Measurements from ENCODE around the gene PLAC8L1. TPM values are rescaled to one million over a fixed set of nuclear protein-coding genes. Genes with fewer than 3 reads are reported as not detected.

Gene PLAC8L1
- total RNA-seq, 1 experiment from 2014 or later = 0.52 TPM

- no peaks in the 10 kb centered on the region for H3K79me1 ChIP-seq (ENCODE audit: insufficient read depth, low read depth, low read length, poor library complexity, severe bottlenecking)
- H4K91ac ChIP-seq (ENCODE audit: insufficient read length, low read depth, low read length) = no peak overlapping the region
- no peaks in the 10 kb centered on the region for H3K79me2 ChIP-seq (ENCODE audit: insufficient read depth, low read length)
- no peaks in the 10 kb centered on the region for H3K27me3 Mint-ChIP-seq (ENCODE audit: low read depth)
- no peaks in the 10 kb centered on the region for H3K27me3 ChIP-seq (ENCODE audit: insufficient read depth, low read length)
- H3K4me1 Mint-ChIP-seq = peaks cover 8% of the 10 kb centered on the region in 2 experiments
- no peak overlapping the region for H3K4ac ChIP-seq (ENCODE audit: low read depth, low read length)
- no peak overlapping the region for H3T11ph ChIP-seq (ENCODE audit: low read length)
- whole genome bisulfite sequencing (ENCODE audit: extremely low coverage, insufficient read length, low lambda C conversion rate) = no CpG with 5 or more reads among the region's 4 CpGs
- H3K27ac Mint-ChIP-seq = no peak overlapping the region
- H3K18ac ChIP-seq (ENCODE audit: insufficient read length, low read depth, low read length) = no peak overlapping the region
- no peak overlapping the region for H3K4me3 Mint-ChIP-seq
- H4K20me1 ChIP-seq (ENCODE audit: control insufficient read depth, insufficient read depth, insufficient read length) = no peaks in the 10 kb centered on the region
- no peak overlapping the region for H4K5ac ChIP-seq (ENCODE audit: insufficient read length, low read depth, low read length)
- no peaks in the 10 kb centered on the region for H3K9me3 ChIP-seq (ENCODE audit: control insufficient read depth, low read depth, low read length)
- no peak overlapping the region for H2BK120ac ChIP-seq (ENCODE audit: low read depth, low read length, poor library complexity, severe bottlenecking)
- no peak overlapping the region for H4K8ac ChIP-seq (replicated peaks; ENCODE audit: insufficient read length, low read depth, low read length)
- no peak overlapping the region for H3K56ac ChIP-seq (ENCODE audit: insufficient read length, low read depth, low read length)
- H2BK20ac ChIP-seq (ENCODE audit: low read depth, low read length, poor library complexity, severe bottlenecking) = no peak overlapping the region
- H3K23me2 ChIP-seq (ENCODE audit: insufficient read length, low read depth, low read length, poor library complexity, severe bottlenecking) = no peaks in the 10 kb centered on the region
- H3K23ac ChIP-seq (ENCODE audit: insufficient read length, low read depth, low read length) = no peak overlapping the region
- no peak for TF ChIP-seq CTCF (conservative IDR thresholded peaks at IDR 0.05)
- no peak overlapping the region for H3K27ac ChIP-seq (ENCODE audit: insufficient read length, low read depth, low read length)
- H2BK5ac ChIP-seq (ENCODE audit: insufficient read length, low read length) = no peak overlapping the region
- H2BK12ac ChIP-seq (ENCODE audit: insufficient read length, low read depth, low read length) = no peak overlapping the region
- DNase-seq = no peak
- H2AK5ac ChIP-seq (ENCODE audit: insufficient read length, low read length) = no peak overlapping the region
- H3K9me3 Mint-ChIP-seq = no peaks in the 10 kb centered on the region
- no peak overlapping the region for H3K4me2 ChIP-seq (ENCODE audit: insufficient read depth, insufficient read length, low read length)
- H3K14ac ChIP-seq (ENCODE audit: insufficient read depth, low read length) = no peak overlapping the region
- H3K36me3 Mint-ChIP-seq (ENCODE audit: insufficient read depth in 1 of 3, low read depth in 3 of 3) = no peaks in the 10 kb centered on the region; a peak in 1 of 7 replicates
- no peak overlapping the region for H2AFZ ChIP-seq (ENCODE audit: low read length)
- peaks cover 5% of the 10 kb centered on the region; the same call in 1 of the 2 replicates for H3K4me1 ChIP-seq (ENCODE audit: insufficient read depth, low read length)
- no peak overlapping the region for H2BK15ac ChIP-seq (ENCODE audit: low read depth, low read length)
- no peak overlapping the region for H3K9ac ChIP-seq (ENCODE audit: extremely low read depth, insufficient read length, low read length)
Observed at GRCh38 chr5:146084376-146084775, 21.0 kb downstream of the PLAC8L1 start.
